LNCaP clone FGC (cell line): ENCODE measurements around the gene CYB5R3.

Experiments
- DNase-seq: peaks from one replicate; pipeline ENCODE4 v3.0.0-alpha.2; 2011; ENCODE audit warnings: low read depth
- H3K4me3 ChIP-seq: 2 replicates; pipeline ENCODE4 v1.5.1; 2011; ENCODE audit warnings: mild to moderate bottlenecking, low read depth, low read length, control low read depth
- TF ChIP-seq, protein P1 (sequence below): IDR thresholded peaks from 2 replicates; pipeline ENCODE4 v1.5.1; 2012; ENCODE audit warnings: mild to moderate bottlenecking; ENCODE audit not compliant: control insufficient read depth, insufficient read depth; ENCODE audit errors: extremely low read depth

The CYB5R3 gene

GRCh38 chr22:42649246-42650099 is at the start of gene CYB5R3:
TSS of gene CYB5R3 (minus strand) at chr22:42649392. CDS start at chr22:42649315, 77 bp downstream.
- peak within 1 kb of the TSS; percentile 90 for H3K4me3 ChIP-seq
- DNase-seq = no peak
- TF ChIP-seq, protein P1, sequence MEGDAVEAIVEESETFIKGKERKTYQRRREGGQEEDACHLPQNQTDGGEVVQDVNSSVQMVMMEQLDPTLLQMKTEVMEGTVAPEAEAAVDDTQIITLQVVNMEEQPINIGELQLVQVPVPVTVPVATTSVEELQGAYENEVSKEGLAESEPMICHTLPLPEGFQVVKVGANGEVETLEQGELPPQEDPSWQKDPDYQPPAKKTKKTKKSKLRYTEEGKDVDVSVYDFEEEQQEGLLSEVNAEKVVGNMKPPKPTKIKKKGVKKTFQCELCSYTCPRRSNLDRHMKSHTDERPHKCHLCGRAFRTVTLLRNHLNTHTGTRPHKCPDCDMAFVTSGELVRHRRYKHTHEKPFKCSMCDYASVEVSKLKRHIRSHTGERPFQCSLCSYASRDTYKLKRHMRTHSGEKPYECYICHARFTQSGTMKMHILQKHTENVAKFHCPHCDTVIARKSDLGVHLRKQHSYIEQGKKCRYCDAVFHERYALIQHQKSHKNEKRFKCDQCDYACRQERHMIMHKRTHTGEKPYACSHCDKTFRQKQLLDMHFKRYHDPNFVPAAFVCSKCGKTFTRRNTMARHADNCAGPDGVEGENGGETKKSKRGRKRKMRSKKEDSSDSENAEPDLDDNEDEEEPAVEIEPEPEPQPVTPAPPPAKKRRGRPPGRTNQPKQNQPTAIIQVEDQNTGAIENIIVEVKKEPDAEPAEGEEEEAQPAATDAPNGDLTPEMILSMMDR = no peak

- no peak overlapping the region for H3K4me3 ChIP-seq
- TF ChIP-seq, protein P1 = no peak
- no peak for DNase-seq
These were observed 48.4 kb upstream of the CYB5R3 start for GRCh38 chr22:42697542-42698013.

- TF ChIP-seq, protein P1 = no peak
- DNase-seq = no peak
- no peak overlapping the region for H3K4me3 ChIP-seq
These were observed 47.3 kb upstream of the CYB5R3 start for GRCh38 chr22:42696331-42696967.

DNA sequence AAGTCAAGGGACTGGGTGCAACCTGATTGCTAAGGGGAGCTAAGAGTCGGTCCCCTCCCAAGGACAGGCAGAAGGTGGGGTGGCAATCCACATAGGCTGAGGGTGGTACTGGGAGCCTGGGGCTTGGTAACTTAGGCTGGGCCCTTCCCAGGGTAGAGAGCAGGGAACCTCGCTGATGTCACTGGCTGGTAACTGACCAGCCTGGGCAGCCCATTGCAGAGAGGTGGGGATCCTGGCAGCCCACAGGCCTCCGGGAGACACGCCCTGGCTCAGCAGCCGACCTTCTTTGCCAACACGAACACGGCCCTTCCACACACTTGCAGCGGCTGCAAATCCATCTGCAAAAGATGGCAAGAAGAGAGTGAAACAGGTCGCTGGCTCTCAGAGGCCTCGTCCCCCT is 46.1 kb upstream of the CYB5R3 start:
- TF ChIP-seq, protein P1 = no peak
- H3K4me3 ChIP-seq = no peak overlapping the region
- DNase-seq = no peak

- no peak for DNase-seq
- H3K4me3 ChIP-seq = no peak overlapping the region
- TF ChIP-seq, protein P1 = no peak
These were observed 44.8 kb upstream of the CYB5R3 start for GRCh38 chr22:42693763-42694683.

DNA sequence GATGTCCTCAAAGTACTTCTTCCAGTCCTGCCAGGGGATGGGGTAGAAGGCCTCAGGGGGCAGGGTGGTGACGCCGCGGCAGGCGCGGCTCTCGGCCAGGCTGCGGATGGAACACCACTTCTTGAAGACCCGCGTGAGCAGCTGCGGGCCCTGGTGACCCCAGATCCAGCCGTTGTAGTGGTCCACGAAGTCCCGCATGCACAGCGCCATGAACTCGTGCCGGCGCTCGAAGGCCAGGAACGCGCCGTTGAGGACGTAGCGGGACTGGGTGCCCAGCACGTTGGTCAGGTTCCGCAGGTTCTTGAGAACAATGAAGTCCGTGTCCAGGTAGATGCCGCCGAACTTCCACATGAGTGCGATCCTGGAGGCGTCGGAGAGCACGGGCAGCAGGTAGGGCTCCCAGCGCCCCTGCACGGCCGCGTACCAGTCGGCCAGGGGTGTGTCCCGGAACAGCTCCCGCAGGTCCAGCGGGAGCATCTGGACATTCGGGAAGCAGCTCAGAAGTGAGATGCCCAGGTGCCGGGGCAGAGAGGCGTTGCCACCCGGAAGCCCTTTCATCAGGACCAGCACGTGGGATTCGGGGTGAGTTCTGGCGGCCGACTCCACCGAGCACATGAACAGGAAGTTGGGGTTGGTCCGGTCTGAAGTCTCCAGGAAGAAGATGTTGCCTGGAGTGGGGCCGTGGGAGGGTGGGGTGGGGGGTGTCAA is 44.0 kb upstream of the CYB5R3 start:
- no peak overlapping the region for H3K4me3 ChIP-seq
- DNase-seq = no peak
- TF ChIP-seq, protein P1 = no peak
